CD4-positive, alpha-beta T cell treated with Interleukin-15 for 4 hours (primary cell): ENCODE results near the gene EDC4.
"Not testable (repeated sequence)": the region's sequence is repeated elsewhere in the genome, so short reads cannot be mapped to it uniquely, and the experiment has no call there.

Source experiments
- DNase-seq: peaks from one replicate; pipeline ENCODE4 v3.0.0-alpha.2; 2020; ENCODE audit warnings: low spot score

The EDC4 gene

GRCh38 chr16:67872631-67873434 lies at the start of gene EDC4:
TSS of gene EDC4 (plus strand) at chr16:67873052. CDS start at chr16:67873262, 210 bp downstream.
- peak; percentile 89 for DNase-seq

DNA sequence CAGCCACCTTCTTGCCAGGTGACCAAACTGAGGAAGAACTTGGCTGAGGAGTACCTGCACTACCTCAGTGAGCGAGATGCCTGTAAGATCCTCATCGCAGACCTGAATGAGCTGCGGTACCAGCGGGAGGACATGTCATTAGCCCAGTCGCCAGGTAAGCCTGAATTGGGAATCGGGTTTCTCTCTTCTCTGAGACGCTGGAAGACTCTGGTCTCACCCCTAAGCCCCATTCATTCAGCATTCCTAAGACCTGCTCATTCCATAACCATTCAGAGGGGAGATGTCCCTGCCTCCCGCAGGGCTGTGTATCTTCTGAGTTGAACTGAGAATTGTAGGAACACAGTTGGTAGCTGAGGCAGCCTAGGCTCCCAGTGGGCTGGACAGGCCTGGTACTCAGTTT lies 47.7 kb upstream of the EDC4 start:
- DNase-seq: no peak

DNA sequence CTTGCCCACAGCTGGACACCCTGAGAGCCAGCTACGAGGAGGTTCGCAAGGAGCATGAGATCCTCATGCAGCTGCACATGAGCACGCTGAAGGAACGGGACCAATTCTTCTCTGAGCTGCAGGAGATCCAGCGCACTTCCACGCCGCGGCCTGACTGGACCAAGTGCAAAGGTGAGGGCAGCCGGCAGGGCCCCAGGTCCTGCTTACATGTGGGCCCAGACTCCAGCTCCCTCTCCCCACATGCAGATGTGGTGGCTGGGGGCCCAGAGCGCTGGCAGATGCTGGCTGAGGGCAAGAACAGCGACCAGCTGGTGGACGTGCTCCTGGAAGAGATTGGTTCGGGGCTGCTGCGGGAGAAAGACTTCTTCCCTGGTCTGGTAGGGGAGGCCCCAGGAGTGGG lies 46.9 kb upstream of the EDC4 start:
- no peak for DNase-seq

DNA sequence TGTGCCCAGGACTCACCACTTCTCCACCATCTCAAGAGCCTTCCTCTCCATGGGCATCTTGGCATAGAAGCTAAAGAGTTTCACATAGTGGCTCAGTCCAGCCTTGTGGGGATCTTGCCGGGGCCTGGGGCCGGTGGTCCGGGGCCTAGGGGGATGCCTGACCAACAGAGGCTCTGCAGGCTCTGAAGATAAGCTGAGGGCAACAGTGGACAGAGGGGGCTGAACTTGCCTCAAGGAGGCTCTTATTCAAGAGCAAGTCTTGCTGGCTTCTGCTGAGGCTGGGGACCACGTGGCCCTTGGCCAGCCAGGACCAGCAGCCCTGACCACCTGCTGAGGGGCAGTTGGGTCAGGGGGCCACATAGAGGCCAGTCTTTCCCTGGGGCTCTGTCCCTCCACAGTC lies 44.2 kb upstream of the EDC4 start:
- no peak for DNase-seq

- no peak for DNase-seq
Observed at GRCh38 chr16:67833030-67833414, 39.8 kb upstream of the EDC4 start.

DNA sequence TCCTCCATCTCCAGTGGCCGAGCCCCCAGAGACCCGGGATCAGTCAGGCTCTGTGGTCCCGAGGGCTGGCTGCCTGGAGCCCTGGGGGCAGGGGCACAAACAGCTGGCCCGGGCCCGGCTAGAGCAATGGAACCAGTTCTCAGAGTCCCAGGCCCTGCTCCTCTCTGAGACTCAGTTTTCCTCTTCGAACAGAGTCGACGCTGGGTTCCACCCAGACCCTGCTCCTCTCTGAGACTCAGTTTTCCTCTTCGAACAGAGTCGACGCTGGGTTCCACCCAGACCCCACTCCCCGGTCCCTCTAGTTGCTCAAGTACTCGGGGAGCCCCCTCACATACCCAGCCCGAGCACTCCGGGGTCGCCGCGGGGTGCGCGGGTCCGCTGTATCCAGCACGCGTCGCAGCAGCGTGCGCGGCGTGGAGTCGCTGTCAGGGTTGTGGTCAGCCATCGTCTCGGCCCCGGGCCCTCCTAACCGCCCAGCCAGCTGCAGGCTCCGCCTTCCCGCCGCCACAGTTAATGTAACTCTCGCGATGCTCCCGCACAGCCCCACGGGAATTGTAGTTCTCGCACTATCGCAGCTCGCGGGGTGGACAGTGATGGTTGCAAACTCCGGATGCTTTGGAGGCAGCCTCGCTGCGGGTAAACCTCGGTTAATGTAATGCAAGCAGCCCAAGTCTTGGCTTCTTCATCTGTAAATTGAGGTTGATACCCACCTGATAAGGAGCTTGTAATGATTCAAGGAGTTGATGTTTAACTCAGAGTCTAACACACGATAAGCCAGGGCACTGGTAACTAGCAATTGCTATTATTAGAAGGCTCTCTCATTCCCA lies 39.2 kb upstream of the EDC4 start:
- DNase-seq: peak; percentile 94

DNA sequence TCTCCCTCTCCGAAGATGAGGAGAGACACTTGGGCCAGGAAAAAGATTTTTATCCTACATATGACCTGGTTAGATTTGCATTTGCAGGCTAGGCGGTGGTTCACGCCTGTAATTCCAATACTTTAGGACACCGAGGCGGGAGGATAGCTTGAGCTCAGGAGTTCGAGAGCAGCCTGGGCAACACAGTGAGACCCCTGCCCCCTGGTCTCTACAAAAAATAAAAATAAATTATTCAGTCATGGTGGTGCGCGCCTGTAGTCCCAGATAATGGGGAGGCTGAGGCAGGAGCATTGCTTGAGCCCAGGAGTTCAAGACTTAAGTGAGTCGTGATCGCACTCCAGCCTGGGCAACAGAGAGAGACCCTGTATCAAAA lies 38.6 kb upstream of the EDC4 start:
- no peak for DNase-seq

DNA sequence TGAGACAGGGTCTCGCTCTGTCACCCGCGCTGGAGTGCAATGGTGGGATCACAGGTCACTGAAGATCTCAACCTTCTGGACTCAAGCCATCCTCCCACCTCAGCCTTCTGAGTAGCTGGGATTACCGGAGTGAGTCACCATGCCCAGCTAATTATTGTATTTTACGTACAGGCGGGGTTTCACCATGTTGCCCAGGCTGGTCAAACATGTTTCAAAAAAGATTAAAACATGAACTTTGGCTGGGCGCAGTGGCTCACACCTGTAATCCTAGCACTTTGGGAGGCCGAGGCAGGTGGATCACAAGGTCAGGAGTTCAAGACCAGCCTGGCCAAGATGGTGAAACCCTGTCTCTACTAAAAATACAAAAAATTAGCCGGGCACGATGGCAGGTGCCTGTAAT lies 35.7 kb upstream of the EDC4 start:
- DNase-seq: not testable (repeated sequence)

DNA sequence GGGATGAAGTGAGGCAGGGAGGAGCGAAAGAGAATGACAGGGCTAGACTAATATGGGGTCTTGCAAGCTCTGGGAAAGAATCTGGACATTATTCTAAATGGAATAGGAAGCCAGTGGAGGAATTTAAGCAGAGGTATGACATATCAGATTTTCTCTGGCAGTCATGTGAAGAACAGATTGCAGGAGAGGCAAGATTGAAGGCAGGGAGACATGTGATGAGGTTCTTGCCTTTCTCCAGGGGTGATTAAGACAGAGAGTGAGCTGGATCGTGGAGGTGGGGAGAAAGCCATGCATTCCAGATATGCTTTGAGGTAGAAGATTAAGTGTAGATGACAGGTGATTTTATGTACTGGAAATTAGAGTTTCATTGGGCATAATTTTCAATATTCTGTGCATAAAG lies 35.0 kb upstream of the EDC4 start:
- no peak for DNase-seq

GRCh38 chr16:67841198-67841815 lies 31.5 kb upstream of the EDC4 start:
- DNase-seq: no peak

GRCh38 chr16:67841816-67842508 lies 30.9 kb upstream of the EDC4 start, which contains the start of gene THAP11:
TSS of gene THAP11 (plus strand) at chr16:67842320. CDS start at chr16:67842555, 235 bp downstream.
- DNase-seq: peak; percentile 96

GRCh38 chr16:67842509-67843342 lies 30.1 kb upstream of the EDC4 start:
- peak; percentile 61 for DNase-seq

DNA sequence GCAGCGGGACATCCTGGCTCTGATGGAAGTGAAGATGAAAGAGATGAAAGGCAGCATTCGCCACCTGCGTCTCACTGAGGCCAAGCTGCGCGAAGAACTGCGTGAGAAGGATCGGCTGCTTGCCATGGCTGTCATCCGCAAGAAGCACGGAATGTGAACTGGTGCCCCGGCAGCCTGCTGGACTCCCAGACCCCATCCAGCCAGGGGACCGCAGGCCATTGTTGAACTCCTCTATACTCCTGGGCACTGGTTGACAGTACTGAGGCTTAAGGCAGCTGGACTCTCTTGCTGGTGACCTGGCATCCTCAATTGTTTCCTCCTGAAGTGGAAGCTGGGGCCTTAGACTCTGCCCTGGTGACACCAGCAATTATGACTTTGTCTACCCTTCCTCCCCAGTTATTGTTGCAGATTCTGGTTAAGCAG lies 29.5 kb upstream of the EDC4 start:
- no peak for DNase-seq

DNA sequence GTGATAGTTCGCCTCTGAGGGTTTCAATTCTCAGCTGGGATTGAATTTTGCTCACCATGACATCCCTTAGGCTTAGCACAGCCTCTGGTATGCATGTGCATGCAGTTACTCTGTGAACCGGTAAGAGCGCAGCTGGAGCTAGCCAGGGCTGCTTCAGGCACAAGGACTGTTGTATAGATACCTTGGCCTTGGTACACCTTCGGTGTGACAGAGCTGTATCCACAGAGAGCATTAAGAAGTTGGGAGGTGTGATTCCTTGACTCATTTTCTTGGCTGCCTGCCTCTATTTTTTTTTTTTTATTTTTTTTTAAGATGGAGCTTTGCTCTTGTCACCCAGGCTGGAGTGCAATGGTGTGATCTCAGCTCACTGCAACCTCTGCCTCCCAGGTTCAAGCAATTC lies 28.4 kb upstream of the EDC4 start:
- no peak for DNase-seq

DNA sequence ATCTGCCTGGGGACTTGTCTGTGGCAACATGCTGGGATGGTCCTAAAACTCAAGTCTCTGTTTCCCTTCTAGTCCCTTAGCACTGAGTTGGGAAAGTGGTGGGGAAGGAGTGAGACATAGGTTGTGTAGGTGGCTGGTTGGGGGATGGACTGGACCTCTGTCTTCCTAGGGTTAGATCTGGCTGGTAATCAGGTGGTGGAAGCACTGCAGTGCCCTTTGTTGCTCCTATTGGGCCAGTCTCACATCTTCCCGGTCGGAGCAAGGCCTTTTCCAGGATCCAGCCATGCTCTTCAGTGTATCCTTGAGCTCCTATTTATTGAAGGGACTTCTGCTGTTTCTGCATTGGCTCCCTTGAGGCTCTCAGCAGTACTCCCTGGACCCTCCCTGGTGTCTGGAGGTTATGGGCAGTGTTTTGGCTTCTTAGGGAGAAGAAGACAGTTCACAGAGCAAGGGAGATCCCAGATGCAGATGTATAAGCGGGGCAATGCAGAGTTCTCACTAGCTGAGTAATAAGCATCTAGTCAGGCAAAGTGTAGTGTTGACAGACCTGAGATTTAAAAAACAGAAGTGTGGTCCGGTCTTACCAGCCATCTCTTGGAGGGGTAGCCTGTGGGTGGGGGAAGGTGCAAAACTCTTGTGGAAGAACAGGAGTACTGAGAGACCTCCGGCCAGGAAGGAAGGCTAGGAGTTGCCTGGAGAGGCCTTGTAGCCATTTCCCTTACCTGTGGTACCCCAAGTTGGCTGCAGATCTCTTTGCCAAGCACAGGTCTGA lies 27.4 kb upstream of the EDC4 start:
- no peak for DNase-seq

GRCh38 chr16:67846063-67846319 lies 26.9 kb upstream of the EDC4 start:
- no peak for DNase-seq

DNA sequence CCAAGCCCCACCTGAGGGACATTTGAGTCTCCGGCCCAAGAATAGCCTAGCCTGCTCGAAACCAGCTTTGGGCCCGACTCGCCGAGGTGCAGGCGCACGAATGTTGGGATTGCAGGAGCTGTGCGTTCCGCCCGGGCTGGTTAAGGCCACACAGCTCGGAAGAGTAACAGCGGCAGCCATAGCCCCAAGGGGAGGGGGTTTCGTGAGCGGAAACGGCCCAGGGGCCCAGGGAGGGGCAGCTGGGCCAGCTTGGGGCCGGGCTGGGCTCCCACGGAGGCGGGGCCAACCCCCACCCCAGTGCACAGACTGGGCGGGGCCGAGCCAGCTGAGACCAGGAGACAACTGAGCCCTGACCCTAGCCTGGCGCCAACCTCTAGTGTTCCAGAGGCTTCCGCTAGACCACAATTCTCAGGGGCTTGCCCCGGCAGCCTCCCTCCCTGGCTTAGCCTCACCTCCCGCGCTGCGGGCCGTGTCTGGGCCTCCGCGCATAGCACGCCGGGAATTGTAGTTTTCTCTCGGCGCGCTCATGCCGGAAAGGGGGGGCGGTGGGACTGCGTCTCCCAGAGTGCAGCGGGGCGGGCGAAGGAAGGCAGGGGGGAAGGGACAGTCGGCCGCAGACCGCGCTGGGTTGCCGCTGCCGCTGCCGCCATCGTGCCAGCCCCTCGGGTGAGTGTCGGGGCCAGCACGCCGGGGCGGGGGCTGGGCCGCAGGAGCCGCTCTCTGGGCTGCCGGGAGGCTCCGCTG lies 26.4 kb upstream of the EDC4 start, which contains the start of gene NUTF2:
NUTF2 (plus strand) TSS at position 614 of the 744 bp plus-strand sequence. CDS start 18,198 bp downstream, outside the sequence.
- DNase-seq: peak; percentile 95

GRCh38 chr16:67847064-67847861 lies 25.6 kb upstream of the EDC4 start, which contains the start of gene CENPT:
TSS of gene CENPT (minus strand) at chr16:67847693. CDS start at chr16:67833859, 13,834 bp downstream.
- DNase-seq: peak; percentile 59

DNA sequence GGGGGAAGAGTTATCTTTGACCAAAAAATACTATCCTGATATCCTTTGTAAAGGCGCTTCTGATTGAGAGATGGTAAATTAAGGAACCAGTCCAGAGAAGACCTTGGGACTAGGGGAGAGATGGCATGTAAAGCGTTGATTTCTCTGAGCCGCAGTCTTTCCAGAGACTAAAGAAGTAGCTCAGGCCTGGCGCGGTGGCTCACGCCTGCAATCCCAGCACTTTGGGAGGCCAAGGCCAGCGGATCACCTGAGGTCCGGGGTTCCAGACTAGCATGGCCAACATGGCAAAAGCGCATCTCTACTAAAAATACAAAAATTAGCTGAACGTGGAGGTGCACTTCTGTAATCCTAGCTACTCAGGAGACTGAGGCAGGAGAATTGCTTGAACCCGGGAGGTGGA lies 24.7 kb upstream of the EDC4 start:
- no peak for DNase-seq
